Measurements from ENCODE around the gene DEK. TPM values are rescaled to one million over a fixed set of nuclear protein-coding genes. Genes with fewer than 3 reads are reported as not detected.
A peak's percentile ranks its signal among the peaks of the same experiment; 100 is the strongest.

Gene DEK
- total and polyA plus RNA-seq, 5 donors from 2014 or later, result 34.9 to 75.3 (median 69.4) TPM

DNA sequence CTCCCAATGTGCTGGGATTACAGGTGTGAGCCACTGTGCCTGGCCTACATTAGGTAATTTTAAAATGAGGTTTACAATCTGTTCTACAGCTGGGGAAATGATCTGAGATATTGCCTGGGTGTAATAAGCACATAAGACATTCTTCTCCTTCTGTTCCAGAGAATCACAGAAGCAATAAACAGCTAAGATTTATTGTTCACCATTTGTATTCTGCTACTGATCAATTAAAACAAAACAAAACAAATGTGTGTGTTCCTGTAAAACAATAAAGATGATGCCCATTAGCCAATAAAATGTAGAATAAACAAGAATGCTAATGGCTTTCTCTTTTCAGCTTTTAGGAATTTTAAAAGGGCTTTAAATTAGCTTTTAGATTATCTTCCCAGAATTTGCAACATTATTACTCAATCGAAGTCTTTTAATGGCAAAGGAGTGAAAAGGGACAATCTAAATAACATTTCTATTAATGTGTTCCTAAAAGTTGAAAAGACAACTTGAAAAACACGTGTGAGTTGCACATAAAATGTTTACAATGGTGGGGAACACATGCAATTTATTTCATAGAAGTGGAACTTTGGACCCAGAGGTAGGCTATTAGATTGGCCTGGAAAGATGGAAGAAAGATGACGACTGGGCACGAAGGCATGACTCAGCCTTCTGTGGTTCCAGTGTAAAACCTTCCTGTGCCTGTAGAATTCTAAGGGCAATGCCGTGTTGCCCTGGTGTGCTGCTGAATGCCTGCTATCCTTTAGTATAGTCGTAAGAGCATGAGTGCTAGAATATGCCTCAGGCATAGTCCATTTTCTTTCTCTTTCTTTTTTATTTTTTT lies 29.0 kb upstream of the DEK start:
- ATAC-seq (ENCODE audit: low read depth in 2 of 2) (no peak), DNase-seq (no peak)
- H3K36me3 Mint-ChIP-seq, result no peaks in the 10 kb centered on the region
- Histone ChIP-seq H3K27me3 (ENCODE audit: control insufficient read depth, insufficient read depth, low read length) (peaks cover 2% of the 10 kb centered on the region), H3K4me3 (ENCODE audit: low read depth, low read length) (no peak overlapping the region), H3K27ac (ENCODE audit: insufficient read depth, low read length, poor library complexity, severe bottlenecking) (no peak overlapping the region), H3K36me3 (ENCODE audit: control insufficient read depth, insufficient read depth, low read length) (no peaks in the 10 kb centered on the region), H3K4me1 (ENCODE audit: control insufficient read depth, insufficient read depth, low read length, poor library complexity, severe bottlenecking) (no peaks in the 10 kb centered on the region), H3K9me3 (ENCODE audit: control insufficient read depth in 2 of 2, low read length in 2 of 2) (no peaks in the 10 kb centered on the region)
- H3K27ac Mint-ChIP-seq, result no peak overlapping the region
- no peaks in the 10 kb centered on the region for H3K4me1 Mint-ChIP-seq
- peaks cover 15% of the 10 kb centered on the region for H3K27me3 Mint-ChIP-seq
- H3K4me3 Mint-ChIP-seq, result no peak overlapping the region
- H3K9me3 Mint-ChIP-seq, result peaks cover 0 to 3% (median 0%) of the 10 kb centered on the region in 7 donors

DNA sequence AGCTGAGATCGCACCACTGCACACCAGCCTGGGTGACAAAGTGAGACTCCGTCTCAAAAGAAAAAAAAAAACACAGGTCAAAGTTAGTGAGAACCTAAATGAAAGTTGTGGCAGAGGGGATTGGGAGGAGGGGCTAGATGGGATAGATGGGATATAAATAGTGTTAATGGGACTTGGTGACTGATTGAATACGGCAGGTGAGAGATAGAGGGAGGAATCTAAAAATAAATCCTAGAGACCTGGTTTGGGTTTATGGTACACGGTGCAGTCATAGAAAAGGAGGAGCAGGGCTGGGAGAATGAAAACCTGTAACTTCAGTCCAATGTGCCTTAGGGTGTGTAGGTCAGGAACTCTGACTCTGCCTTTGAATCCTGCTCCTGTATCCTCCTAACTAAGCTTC lies 25.0 kb upstream of the DEK start:
- Histone ChIP-seq H3K36me3 (ENCODE audit: control insufficient read depth, insufficient read depth, low read length) (no peaks in the 10 kb centered on the region), H3K4me3 (ENCODE audit: low read depth, low read length) (no peak overlapping the region), H3K9me3 (ENCODE audit: control insufficient read depth in 2 of 2, low read length in 2 of 2) (no peaks in the 10 kb centered on the region), H3K27ac (ENCODE audit: insufficient read depth, low read length, poor library complexity, severe bottlenecking) (no peak overlapping the region), H3K27me3 (ENCODE audit: control insufficient read depth, insufficient read depth, low read length) (no peaks in the 10 kb centered on the region), H3K4me1 (ENCODE audit: control insufficient read depth, insufficient read depth, low read length, poor library complexity, severe bottlenecking) (no peaks in the 10 kb centered on the region)
- Mint-ChIP-seq H3K27ac (no peak overlapping the region), H3K4me1 (no peaks in the 10 kb centered on the region), H3K27me3 (peaks cover 22% of the 10 kb centered on the region), H3K4me3 (no peak overlapping the region), H3K9me3 (peaks cover 0 to 3% (median 0%) of the 10 kb centered on the region in 7 donors), H3K36me3 (no peaks in the 10 kb centered on the region)
- ATAC-seq (ENCODE audit: low read depth in 2 of 2) (no peak), DNase-seq (no peak)

DNA sequence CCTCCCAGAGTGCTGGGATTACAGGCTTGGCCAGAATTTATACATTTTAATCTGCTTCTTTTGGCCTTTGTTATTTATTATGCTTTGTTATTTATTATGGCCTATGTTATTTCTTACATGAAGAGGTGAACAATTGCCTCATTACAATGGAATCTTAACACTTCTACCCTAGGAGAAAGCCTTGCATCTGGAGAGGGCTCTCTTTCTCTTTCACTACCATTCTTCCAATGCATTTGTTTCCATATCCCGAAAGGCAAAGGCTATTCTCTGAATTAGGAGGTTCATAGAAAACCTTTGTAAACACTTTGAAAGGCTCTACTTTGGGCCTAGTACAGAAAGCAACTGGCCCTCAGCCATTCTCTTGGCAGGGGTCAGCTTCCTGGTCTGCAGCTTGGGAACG lies 19.9 kb upstream of the DEK start:
- peaks cover 47% of the 10 kb centered on the region for H3K27me3 Mint-ChIP-seq
- no peak overlapping the region for H3K4me3 Mint-ChIP-seq
- Histone ChIP-seq H3K27ac (ENCODE audit: insufficient read depth, low read length, poor library complexity, severe bottlenecking) (no peak overlapping the region), H3K27me3 (ENCODE audit: control insufficient read depth, insufficient read depth, low read length) (peaks cover 16% of the 10 kb centered on the region), H3K4me1 (ENCODE audit: control insufficient read depth, insufficient read depth, low read length, poor library complexity, severe bottlenecking) (no peaks in the 10 kb centered on the region), H3K4me3 (ENCODE audit: low read depth, low read length) (no peak overlapping the region), H3K9me3 (ENCODE audit: control insufficient read depth in 2 of 2, low read length in 2 of 2) (no peaks in the 10 kb centered on the region), H3K36me3 (ENCODE audit: control insufficient read depth, insufficient read depth, low read length) (no peaks in the 10 kb centered on the region)
- no peaks in the 10 kb centered on the region for H3K4me1 Mint-ChIP-seq
- no peak overlapping the region for H3K27ac Mint-ChIP-seq
- H3K9me3 Mint-ChIP-seq, result peaks cover 0 to 3% (median 0%) of the 10 kb centered on the region in 7 donors
- no peak for DNase-seq
- no peaks in the 10 kb centered on the region for H3K36me3 Mint-ChIP-seq
- no peak for ATAC-seq (ENCODE audit: low read depth in 2 of 2)

DNA sequence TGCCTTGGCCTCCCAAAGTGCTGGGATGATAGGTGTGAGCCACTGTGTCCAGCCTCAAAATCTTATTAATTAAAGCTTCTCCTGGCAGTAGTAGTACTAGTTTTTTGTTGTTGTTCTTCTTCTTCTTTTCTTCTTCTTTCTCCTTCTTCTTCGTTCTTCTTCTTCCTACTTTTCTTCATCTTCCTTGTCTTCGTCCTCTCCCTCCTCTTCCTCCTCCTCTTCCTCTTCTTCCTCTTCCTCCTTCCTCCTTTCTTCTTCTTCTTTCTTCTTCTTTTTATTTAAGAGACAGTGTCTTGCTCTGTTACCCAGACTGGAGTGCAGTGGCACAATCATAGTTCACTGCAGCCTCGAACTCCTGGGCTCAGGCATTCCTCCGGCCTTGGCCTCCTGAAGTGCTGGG lies 17.2 kb upstream of the DEK start:
- H3K36me3 ChIP-seq (ENCODE audit: control insufficient read depth, insufficient read depth, low read length), result no peaks in the 10 kb centered on the region
- H3K27me3 ChIP-seq (ENCODE audit: control insufficient read depth, insufficient read depth, low read length), result peaks cover 32% of the 10 kb centered on the region
- H3K27me3 Mint-ChIP-seq, result peaks cover 63% of the 10 kb centered on the region
- no peak overlapping the region for H3K4me3 Mint-ChIP-seq
- H3K4me1 Mint-ChIP-seq, result peaks cover 0 to 5% (median 2%) of the 10 kb centered on the region in 4 donors
- no peaks in the 10 kb centered on the region for H3K36me3 Mint-ChIP-seq
- no peak overlapping the region for H3K4me3 ChIP-seq (ENCODE audit: low read depth, low read length)
- no peaks in the 10 kb centered on the region for H3K4me1 ChIP-seq (ENCODE audit: control insufficient read depth, insufficient read depth, low read length, poor library complexity, severe bottlenecking)
- no peaks in the 10 kb centered on the region for H3K9me3 ChIP-seq (ENCODE audit: control insufficient read depth in 2 of 2, low read length in 2 of 2)
- peaks cover 0 to 3% (median 0%) of the 10 kb centered on the region in 7 donors for H3K9me3 Mint-ChIP-seq
- no peak for ATAC-seq (ENCODE audit: low read depth in 2 of 2)
- no peak overlapping the region for H3K27ac Mint-ChIP-seq
- no peak overlapping the region for H3K27ac ChIP-seq (ENCODE audit: insufficient read depth, low read length, poor library complexity, severe bottlenecking)
- no peak for DNase-seq

DNA sequence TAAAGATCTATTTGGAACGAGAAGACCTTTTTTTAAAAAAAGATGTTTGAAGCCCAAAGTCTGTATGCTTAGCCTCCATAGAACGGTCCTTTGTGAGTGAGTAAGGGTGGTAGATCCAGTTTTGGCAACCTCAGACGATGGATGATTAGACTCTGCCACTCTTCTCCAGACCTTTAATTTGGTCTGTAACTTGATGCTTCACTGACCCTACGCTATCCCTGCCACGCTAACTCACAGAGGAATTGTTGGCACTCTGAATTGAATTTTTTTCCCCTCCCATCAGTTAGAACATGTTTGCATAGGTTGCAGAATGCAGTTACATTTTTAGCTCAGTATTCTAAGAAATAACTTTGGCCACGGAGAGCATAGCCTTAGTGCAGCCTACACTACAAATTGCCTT lies 15.8 kb upstream of the DEK start:
- H3K4me3 Mint-ChIP-seq, result no peak overlapping the region
- Histone ChIP-seq H3K4me1 (ENCODE audit: control insufficient read depth, insufficient read depth, low read length, poor library complexity, severe bottlenecking) (no peaks in the 10 kb centered on the region), H3K27ac (ENCODE audit: insufficient read depth, low read length, poor library complexity, severe bottlenecking) (no peak overlapping the region), H3K4me3 (ENCODE audit: low read depth, low read length) (no peak overlapping the region), H3K27me3 (ENCODE audit: control insufficient read depth, insufficient read depth, low read length) (peaks cover 35% of the 10 kb centered on the region), H3K9me3 (ENCODE audit: control insufficient read depth in 2 of 2, low read length in 2 of 2) (no peaks in the 10 kb centered on the region), H3K36me3 (ENCODE audit: control insufficient read depth, insufficient read depth, low read length) (no peaks in the 10 kb centered on the region)
- no peak for DNase-seq
- H3K27ac Mint-ChIP-seq, result no peak overlapping the region
- H3K4me1 Mint-ChIP-seq, result peaks cover 0 to 6% (median 2%) of the 10 kb centered on the region in 4 donors
- ATAC-seq (ENCODE audit: low read depth in 2 of 2), result no peak
- peaks cover 0 to 3% (median 0%) of the 10 kb centered on the region in 7 donors for H3K9me3 Mint-ChIP-seq
- no peaks in the 10 kb centered on the region for H3K36me3 Mint-ChIP-seq
- peaks cover 73% of the 10 kb centered on the region for H3K27me3 Mint-ChIP-seq

DNA sequence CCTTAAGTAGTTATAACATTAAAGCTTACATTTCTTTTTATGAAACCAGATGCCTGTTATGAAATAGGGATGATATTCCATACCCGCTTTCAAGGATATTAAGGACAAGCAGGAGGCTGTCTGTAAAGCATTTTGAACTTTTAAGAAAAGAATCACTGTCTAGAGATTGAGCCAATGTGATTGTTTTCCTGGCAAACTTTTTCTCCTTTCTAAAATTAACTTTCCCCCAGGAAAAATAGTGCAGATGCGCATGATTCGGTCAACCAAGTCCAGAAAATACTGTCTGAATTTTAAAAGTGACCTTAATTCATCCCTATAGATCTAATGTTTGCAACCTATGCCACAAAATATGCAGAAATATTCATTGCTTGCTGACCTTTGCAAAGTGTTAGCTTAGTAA lies 15.1 kb upstream of the DEK start:
- Mint-ChIP-seq H3K9me3 (peaks cover 0 to 3% (median 0%) of the 10 kb centered on the region in 7 donors), H3K4me1 (peaks cover 0 to 6% (median 2%) of the 10 kb centered on the region in 4 donors), H3K4me3 (no peak overlapping the region), H3K27ac (no peak overlapping the region), H3K36me3 (no peaks in the 10 kb centered on the region), H3K27me3 (peaks cover 77% of the 10 kb centered on the region)
- DNase-seq (no peak), ATAC-seq (ENCODE audit: low read depth in 2 of 2) (no peak)
- Histone ChIP-seq H3K4me3 (ENCODE audit: low read depth, low read length) (no peak overlapping the region), H3K27me3 (ENCODE audit: control insufficient read depth, insufficient read depth, low read length) (peaks cover 37% of the 10 kb centered on the region), H3K9me3 (ENCODE audit: control insufficient read depth in 2 of 2, low read length in 2 of 2) (no peaks in the 10 kb centered on the region), H3K36me3 (ENCODE audit: control insufficient read depth, insufficient read depth, low read length) (no peaks in the 10 kb centered on the region), H3K27ac (ENCODE audit: insufficient read depth, low read length, poor library complexity, severe bottlenecking) (no peak overlapping the region), H3K4me1 (ENCODE audit: control insufficient read depth, insufficient read depth, low read length, poor library complexity, severe bottlenecking) (no peaks in the 10 kb centered on the region)

DNA sequence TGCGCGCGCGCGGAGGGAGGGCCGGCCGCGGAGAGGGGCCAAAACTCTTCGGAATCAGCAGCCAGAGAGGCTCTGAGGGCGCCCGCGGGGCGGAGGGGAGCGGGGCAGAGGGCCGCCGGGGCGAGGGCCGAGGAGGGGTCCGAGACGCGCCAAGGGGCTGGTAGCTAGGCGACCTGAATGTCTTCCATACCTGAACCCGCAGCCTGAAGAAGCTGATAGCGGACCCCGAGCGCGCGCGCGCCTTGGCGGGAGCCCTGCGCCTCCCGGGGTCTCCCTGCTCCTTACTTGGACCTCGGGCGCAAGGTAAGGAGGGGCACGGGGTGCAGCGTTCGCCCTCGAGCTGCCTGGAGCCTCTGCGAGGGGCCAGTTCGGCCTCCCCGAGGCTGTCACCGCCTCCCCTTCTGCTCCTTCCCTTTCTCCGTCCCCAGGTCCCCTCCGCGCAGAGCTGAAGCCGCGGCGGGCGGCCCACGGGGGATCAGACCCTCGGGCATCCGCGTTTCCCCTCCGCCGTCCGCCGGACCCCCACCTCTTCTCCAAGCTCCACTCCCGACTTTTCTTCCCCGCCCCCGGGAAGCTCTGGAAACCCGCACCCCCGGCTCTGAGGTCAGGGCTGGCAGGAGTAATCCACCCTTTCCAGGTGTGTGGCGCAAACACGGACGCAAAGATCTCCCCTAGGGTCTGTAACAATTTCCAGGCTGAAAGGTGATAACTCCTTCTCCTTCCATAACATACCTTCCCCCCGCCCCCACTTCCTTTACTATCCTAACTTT lies 13.1 kb upstream of the DEK start:
- Mint-ChIP-seq H3K27ac (no peak overlapping the region), H3K4me3 (peak overlapping the region in 2 of 4 donors; percentile 36 to 37), H3K27me3 (peaks cover 69% of the 10 kb centered on the region), H3K4me1 (peaks cover 0 to 6% (median 2%) of the 10 kb centered on the region in 4 donors), H3K9me3 (peaks cover 0 to 3% (median 0%) of the 10 kb centered on the region in 7 donors), H3K36me3 (no peaks in the 10 kb centered on the region)
- no peaks in the 10 kb centered on the region for H3K4me1 ChIP-seq (ENCODE audit: control insufficient read depth, insufficient read depth, low read length, poor library complexity, severe bottlenecking)
- no peaks in the 10 kb centered on the region for H3K9me3 ChIP-seq (ENCODE audit: control insufficient read depth in 2 of 2, low read length in 2 of 2)
- no peak for DNase-seq
- H3K4me3 ChIP-seq (ENCODE audit: low read depth, low read length), result no peak overlapping the region
- ATAC-seq (ENCODE audit: low read depth in 2 of 2), result no peak
- H3K36me3 ChIP-seq (ENCODE audit: control insufficient read depth, insufficient read depth, low read length), result no peaks in the 10 kb centered on the region
- H3K27ac ChIP-seq (ENCODE audit: insufficient read depth, low read length, poor library complexity, severe bottlenecking), result no peak overlapping the region
- H3K27me3 ChIP-seq (ENCODE audit: control insufficient read depth, insufficient read depth, low read length), result peaks cover 37% of the 10 kb centered on the region
